ENCODE measurements around the gene TMEM100.

GRCh38 chr17:55757659-55758058, 35.0 kb upstream of the TMEM100 start:
- no peak for TF ChIP-seq ELF4 (IDR thresholded peaks at IDR 0.05)
- TF ChIP-seq FOXA1 (IDR thresholded peaks at IDR 0.05), result no peak
- TF ChIP-seq SP1 (IDR thresholded peaks at IDR 0.05), result no peak
- TF ChIP-seq NFRKB (IDR thresholded peaks at IDR 0.05), result no peak
- TF ChIP-seq ZNF384 (IDR thresholded peaks at IDR 0.05), result no peak
- TF ChIP-seq, protein P1, sequence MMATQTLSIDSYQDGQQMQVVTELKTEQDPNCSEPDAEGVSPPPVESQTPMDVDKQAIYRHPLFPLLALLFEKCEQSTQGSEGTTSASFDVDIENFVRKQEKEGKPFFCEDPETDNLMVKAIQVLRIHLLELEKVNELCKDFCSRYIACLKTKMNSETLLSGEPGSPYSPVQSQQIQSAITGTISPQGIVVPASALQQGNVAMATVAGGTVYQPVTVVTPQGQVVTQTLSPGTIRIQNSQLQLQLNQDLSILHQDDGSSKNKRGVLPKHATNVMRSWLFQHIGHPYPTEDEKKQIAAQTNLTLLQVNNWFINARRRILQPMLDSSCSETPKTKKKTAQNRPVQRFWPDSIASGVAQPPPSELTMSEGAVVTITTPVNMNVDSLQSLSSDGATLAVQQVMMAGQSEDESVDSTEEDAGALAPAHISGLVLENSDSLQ (IDR thresholded peaks at IDR 0.05), result no peak
- TF ChIP-seq BHLHE40 (IDR thresholded peaks at IDR 0.05; ENCODE audit: borderline replicate concordance), result no peak
- TF ChIP-seq SUZ12 (IDR thresholded peaks at IDR 0.05), result no peak

Measured in HEK293T (cell line).